Measurements from ENCODE around the gene ARRB1.

DNA sequence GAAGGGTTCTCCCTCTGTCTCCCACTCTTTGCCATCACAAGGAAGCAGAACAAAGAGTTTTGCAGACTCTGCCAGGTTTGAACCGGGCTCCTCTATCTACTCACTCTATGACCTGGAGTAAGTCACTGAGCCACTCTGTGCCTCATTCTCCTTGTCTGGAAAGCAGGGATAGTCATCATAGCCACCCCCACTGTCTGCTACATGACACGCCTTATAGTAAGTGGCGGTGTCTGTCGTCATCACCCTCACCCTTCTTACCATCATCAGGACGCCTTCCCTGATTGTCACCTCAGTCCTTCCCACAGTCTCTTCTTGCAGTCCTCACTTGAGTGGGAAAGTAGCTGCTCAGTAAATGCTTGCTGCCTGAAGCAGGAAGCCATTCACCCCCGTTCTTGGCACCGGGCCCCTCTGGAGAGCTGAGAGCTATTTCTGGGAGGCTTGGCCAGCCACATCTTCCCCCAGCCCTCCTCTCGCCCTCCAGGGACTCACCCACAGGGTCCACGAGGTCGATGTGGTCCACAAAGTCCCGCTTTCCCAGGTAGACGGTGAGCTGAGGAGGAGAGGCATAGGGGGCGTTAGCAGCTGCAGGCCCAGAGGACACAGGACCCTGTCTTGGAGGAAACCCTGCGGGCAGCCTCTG, 64.5 kb downstream of the ARRB1 start:
- TF ChIP-seq, protein P1, sequence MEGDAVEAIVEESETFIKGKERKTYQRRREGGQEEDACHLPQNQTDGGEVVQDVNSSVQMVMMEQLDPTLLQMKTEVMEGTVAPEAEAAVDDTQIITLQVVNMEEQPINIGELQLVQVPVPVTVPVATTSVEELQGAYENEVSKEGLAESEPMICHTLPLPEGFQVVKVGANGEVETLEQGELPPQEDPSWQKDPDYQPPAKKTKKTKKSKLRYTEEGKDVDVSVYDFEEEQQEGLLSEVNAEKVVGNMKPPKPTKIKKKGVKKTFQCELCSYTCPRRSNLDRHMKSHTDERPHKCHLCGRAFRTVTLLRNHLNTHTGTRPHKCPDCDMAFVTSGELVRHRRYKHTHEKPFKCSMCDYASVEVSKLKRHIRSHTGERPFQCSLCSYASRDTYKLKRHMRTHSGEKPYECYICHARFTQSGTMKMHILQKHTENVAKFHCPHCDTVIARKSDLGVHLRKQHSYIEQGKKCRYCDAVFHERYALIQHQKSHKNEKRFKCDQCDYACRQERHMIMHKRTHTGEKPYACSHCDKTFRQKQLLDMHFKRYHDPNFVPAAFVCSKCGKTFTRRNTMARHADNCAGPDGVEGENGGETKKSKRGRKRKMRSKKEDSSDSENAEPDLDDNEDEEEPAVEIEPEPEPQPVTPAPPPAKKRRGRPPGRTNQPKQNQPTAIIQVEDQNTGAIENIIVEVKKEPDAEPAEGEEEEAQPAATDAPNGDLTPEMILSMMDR (IDR thresholded peaks at IDR 0.05): no peak
- TF ChIP-seq POLR2A (IDR thresholded peaks at IDR 0.05): no peak
